ENCODE measurements around the gene DUS2. TPM values are rescaled to one million over a fixed set of nuclear protein-coding genes. Genes with fewer than 3 reads are reported as not detected.

DUS2 gene
- 11.4 TPM for polyA plus RNA-seq (2013, experiment 1 of 2)
- polyA plus RNA-seq (2013, experiment 2 of 2), result 14.9 TPM

DNA sequence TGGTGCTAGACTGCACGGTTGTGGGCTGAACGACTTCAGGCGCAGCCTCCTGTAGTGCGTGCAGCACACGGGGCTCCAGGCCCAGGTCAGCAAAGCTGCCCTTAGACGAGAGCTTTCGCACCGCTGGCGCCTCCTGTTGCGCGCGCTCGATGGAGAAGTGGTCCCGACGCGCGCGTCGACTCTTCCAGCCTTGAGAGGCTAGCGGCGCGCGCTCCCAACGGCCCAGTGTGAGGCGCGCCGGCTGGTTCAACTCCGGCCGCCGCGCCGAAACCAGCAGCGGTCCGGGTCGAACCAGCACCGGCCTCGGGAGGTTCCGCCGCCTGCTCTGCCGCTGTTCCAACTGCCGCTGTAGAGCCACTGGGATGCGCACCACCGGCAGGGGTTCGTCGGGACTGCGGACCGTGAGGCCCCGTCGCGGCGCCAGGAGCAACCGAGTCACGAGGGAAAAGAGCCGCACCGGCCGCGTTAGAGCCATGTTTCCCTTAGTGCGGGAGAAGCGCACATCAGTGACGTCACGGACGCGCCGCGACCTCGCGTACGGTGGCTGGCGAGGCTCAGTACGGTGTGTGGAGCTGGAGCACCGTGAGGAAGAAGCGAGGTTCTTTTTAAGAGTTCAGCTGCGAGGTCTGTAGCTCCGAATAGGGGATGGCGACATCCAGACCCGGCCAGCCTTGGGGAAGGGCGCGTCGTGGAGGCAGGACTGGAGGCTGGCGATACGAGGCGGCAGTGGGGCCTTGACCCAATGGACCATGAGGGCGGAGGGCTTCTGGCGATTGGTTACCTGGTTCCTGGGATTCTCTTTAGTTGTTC is at the start of gene DUS2, which contains the start of gene DDX28:
TSS of gene DUS2 (plus strand) at position 557 of the 810 bp plus-strand sequence. CDS start 14,740 bp downstream, outside the sequence.
TSS of gene DDX28 (minus strand) at position 505 of the 810 bp plus-strand sequence. CDS start at position 475, 30 bp downstream.
- Histone ChIP-seq H3K27ac (ENCODE audit: low read depth, low read length) (peak within 1 kb of the TSS; percentile 95), H3K36me3 (ENCODE audit: insufficient read depth, low read length) (peaks cover 29% of the 10 kb centered on the region), H3K4me3 (ENCODE audit: low read length) (peak within 1 kb of the TSS; percentile 78), H3K27me3 (ENCODE audit: insufficient read depth, low read length) (no peaks in the 10 kb centered on the region), H3K9me3 (ENCODE audit: insufficient read depth, low read depth, low read length) (no peaks in the 10 kb centered on the region), H3K9ac (ENCODE audit: low read depth, low read length) (peak within 1 kb of the TSS; percentile 97), H3K4me1 (ENCODE audit: insufficient read depth, low read length) (peaks cover 5% of the 10 kb centered on the region; the same call in 1 of the 2 replicates)
- WGBS, result under 1% methylated on average over 84 of the region's 84 CpGs

DNA sequence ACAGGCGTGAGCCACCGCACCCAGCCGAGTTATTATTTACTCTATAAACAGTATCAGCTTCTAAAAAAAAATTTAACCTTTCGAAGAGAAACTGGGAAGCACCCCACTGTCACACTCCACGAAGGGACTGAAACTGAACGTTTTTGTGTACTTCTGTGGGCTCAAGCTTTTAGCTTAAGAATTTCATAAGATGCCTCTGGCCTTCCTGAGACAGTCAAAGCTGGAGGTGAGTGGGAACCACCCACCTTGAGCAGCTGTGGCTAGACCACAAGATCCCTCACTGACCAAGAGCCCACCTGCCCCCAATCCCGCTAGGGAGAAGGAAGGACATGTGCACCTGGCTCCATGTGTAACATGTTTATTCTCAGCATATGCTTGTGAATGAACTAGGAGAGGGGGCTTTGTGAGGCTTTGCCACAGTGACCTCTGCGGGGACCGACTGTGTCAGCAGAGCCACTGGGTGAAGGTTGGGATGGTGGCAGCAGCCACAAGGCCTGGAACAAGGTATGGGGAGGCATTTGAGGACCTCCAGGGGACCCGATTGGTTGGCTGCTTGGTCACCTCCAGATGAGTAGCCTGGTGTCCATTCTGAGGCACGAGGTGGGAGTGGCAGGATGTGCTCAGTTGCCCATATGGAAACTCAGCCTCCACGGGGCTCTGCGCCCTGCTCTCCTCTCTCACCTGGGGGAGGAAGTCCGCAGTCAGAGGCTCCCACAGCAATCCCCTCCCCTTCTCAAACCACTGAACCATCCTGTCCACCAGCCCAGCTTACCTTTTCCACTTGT is 47.6 kb upstream of the DUS2 start:
- Histone ChIP-seq H3K9ac (ENCODE audit: low read depth, low read length) (no peak overlapping the region), H3K9me3 (ENCODE audit: insufficient read depth, low read depth, low read length) (no peaks in the 10 kb centered on the region), H3K27ac (ENCODE audit: low read depth, low read length) (no peak overlapping the region), H3K4me3 (ENCODE audit: low read length) (no peak overlapping the region), H3K27me3 (ENCODE audit: insufficient read depth, low read length) (no peaks in the 10 kb centered on the region), H3K4me1 (ENCODE audit: insufficient read depth, low read length) (no peaks in the 10 kb centered on the region), H3K36me3 (ENCODE audit: insufficient read depth, low read length) (no peaks in the 10 kb centered on the region)
- 89% methylated on average over 14 of the region's 14 CpGs for WGBS

GRCh38 chr16:67976205-67976604 is 46.9 kb upstream of the DUS2 start:
- H3K36me3 ChIP-seq (ENCODE audit: insufficient read depth, low read length), result no peaks in the 10 kb centered on the region
- H3K27ac ChIP-seq (ENCODE audit: low read depth, low read length), result no peak overlapping the region
- H3K4me1 ChIP-seq (ENCODE audit: insufficient read depth, low read length), result no peaks in the 10 kb centered on the region
- H3K27me3 ChIP-seq (ENCODE audit: insufficient read depth, low read length), result no peaks in the 10 kb centered on the region
- WGBS, result 89% methylated on average over 2 of the region's 2 CpGs
- H3K9me3 ChIP-seq (ENCODE audit: insufficient read depth, low read depth, low read length), result no peaks in the 10 kb centered on the region
- no peak overlapping the region for H3K9ac ChIP-seq (ENCODE audit: low read depth, low read length)
- H3K4me3 ChIP-seq (ENCODE audit: low read length), result no peak overlapping the region

GRCh38 chr16:67977005-67977404 is 46.1 kb upstream of the DUS2 start:
- Histone ChIP-seq H3K9me3 (ENCODE audit: insufficient read depth, low read depth, low read length) (no peaks in the 10 kb centered on the region), H3K36me3 (ENCODE audit: insufficient read depth, low read length) (no peaks in the 10 kb centered on the region), H3K27me3 (ENCODE audit: insufficient read depth, low read length) (no peaks in the 10 kb centered on the region), H3K4me1 (ENCODE audit: insufficient read depth, low read length) (no peaks in the 10 kb centered on the region), H3K4me3 (ENCODE audit: low read length) (no peak overlapping the region), H3K9ac (ENCODE audit: low read depth, low read length) (no peak overlapping the region), H3K27ac (ENCODE audit: low read depth, low read length) (no peak overlapping the region)
- WGBS, result 80% methylated on average over 5 of the region's 5 CpGs

DNA sequence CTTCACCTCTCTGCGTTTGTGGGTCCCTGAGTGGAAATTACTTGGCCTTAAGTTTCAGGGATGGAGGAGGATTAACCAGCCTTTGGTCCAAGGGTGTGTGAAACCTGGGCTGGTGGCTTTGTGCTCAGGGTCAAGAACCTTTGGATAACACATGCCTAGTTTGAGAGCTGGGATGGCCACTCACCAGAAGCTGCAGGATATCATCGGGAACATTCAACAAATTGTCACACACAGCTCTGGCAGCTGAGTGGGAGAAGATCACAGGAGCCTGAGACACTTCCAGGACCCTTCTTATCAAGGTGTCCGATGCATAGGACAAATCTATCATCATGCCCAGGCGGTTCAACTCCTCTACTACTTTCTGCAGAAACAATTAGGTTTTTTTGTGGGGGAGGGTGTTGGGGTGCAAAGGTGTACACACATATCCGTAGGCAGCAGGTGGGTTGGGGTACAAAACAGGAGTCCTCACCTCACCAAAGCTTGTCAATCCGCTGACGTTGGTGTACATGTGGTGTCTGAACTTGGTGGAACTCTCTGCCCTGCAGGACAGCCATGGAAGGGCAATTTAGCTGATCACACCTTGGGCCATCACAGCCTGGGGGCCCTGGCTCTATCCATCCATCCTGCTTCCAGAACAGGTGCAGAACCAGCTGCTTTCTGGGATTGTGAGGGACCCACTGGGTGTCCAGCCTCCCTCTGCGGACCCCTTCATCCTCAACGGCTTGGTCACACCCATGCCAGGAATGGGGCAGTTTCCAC is 45.4 kb upstream of the DUS2 start:
- Histone ChIP-seq H3K36me3 (ENCODE audit: insufficient read depth, low read length) (no peaks in the 10 kb centered on the region), H3K4me1 (ENCODE audit: insufficient read depth, low read length) (no peaks in the 10 kb centered on the region), H3K9me3 (ENCODE audit: insufficient read depth, low read depth, low read length) (no peaks in the 10 kb centered on the region), H3K27me3 (ENCODE audit: insufficient read depth, low read length) (no peaks in the 10 kb centered on the region), H3K27ac (ENCODE audit: low read depth, low read length) (no peak overlapping the region), H3K9ac (ENCODE audit: low read depth, low read length) (no peak overlapping the region), H3K4me3 (ENCODE audit: low read length) (no peak overlapping the region)
- 86% methylated on average over 8 of the region's 9 CpGs for WGBS

- Histone ChIP-seq H3K9me3 (ENCODE audit: insufficient read depth, low read depth, low read length) (no peaks in the 10 kb centered on the region), H3K36me3 (ENCODE audit: insufficient read depth, low read length) (no peaks in the 10 kb centered on the region), H3K27ac (ENCODE audit: low read depth, low read length) (no peak within 1 kb of the TSS), H3K4me3 (ENCODE audit: low read length) (no peak within 1 kb of the TSS), H3K4me1 (ENCODE audit: insufficient read depth, low read length) (no peaks in the 10 kb centered on the region), H3K27me3 (ENCODE audit: insufficient read depth, low read length) (no peaks in the 10 kb centered on the region), H3K9ac (ENCODE audit: low read depth, low read length) (no peak within 1 kb of the TSS)
- 91% methylated on average over 62 of the region's 62 CpGs for WGBS
Measured at GRCh38 chr16:67979955-67980678, 43.0 kb upstream of the DUS2 start, which contains the start of gene DPEP3. Gene DPEP3 (minus strand): TSS chr16:67980499. CDS start chr16:67980380, 119 bp downstream.

- Histone ChIP-seq H3K36me3 (ENCODE audit: insufficient read depth, low read length) (no peaks in the 10 kb centered on the region), H3K4me3 (ENCODE audit: low read length) (no peak overlapping the region), H3K4me1 (ENCODE audit: insufficient read depth, low read length) (no peaks in the 10 kb centered on the region), H3K9ac (ENCODE audit: low read depth, low read length) (no peak overlapping the region), H3K9me3 (ENCODE audit: insufficient read depth, low read depth, low read length) (no peaks in the 10 kb centered on the region), H3K27ac (ENCODE audit: low read depth, low read length) (no peak overlapping the region), H3K27me3 (ENCODE audit: insufficient read depth, low read length) (no peaks in the 10 kb centered on the region)
- 96% methylated on average over 46 of the region's 49 CpGs for WGBS
Measured at GRCh38 chr16:67982011-67982696, 40.9 kb upstream of the DUS2 start.

- no peak overlapping the region for H3K9ac ChIP-seq (ENCODE audit: low read depth, low read length)
- no peaks in the 10 kb centered on the region for H3K4me1 ChIP-seq (ENCODE audit: insufficient read depth, low read length)
- no peaks in the 10 kb centered on the region for H3K9me3 ChIP-seq (ENCODE audit: insufficient read depth, low read depth, low read length)
- no peak overlapping the region for H3K27ac ChIP-seq (ENCODE audit: low read depth, low read length)
- peaks cover under 1% of the 10 kb centered on the region; the same call in 1 of the 2 replicates for H3K27me3 ChIP-seq (ENCODE audit: insufficient read depth, low read length)
- H3K4me3 ChIP-seq (ENCODE audit: low read length), result no peak overlapping the region
- WGBS, result 94% methylated on average over 4 of the region's 5 CpGs
- no peaks in the 10 kb centered on the region for H3K36me3 ChIP-seq (ENCODE audit: insufficient read depth, low read length)
Measured at GRCh38 chr16:67986949-67987348, 36.1 kb upstream of the DUS2 start.

DNA sequence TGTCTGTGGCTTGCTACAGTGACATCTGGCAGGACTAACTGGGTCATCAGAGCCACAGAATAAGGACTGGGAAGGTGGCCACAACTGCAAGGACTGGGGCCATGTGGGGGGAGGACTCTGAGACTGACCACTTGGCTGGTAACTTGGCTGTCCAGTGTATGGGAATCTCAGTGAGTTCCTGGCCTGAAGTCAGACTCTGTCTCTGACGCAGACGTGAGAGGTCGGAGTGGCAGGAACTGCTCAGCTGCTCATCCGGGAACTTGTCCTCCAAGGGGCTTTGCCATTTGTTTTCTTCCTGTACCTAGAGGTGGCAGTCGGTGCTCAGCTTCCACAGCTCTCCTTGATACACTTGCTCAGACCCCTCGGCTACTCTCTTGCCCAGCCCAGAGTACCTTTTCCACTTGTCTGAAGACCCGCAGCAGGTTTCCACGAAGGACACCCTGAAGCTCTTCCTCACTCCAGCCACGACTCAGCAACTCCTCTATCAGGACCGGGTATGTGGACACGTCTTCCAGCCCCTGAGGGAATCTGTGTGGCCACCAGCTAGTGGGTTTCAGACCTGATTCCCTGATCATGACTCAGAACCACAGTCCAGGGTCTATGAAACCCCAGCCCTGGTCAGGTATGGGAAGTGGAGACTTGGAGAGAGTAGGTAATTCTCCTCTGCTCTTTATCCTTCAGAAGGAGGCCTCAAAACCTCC is 35.5 kb upstream of the DUS2 start:
- Histone ChIP-seq H3K4me3 (ENCODE audit: low read length) (no peak overlapping the region), H3K27me3 (ENCODE audit: insufficient read depth, low read length) (peaks cover 7% of the 10 kb centered on the region), H3K36me3 (ENCODE audit: insufficient read depth, low read length) (no peaks in the 10 kb centered on the region), H3K27ac (ENCODE audit: low read depth, low read length) (no peak overlapping the region), H3K9me3 (ENCODE audit: insufficient read depth, low read depth, low read length) (no peaks in the 10 kb centered on the region), H3K9ac (ENCODE audit: low read depth, low read length) (no peak overlapping the region), H3K4me1 (ENCODE audit: insufficient read depth, low read length) (no peaks in the 10 kb centered on the region)
- 89% methylated on average over 11 of the region's 11 CpGs for WGBS
